Stimulated activated naive CD8-positive, alpha-beta T cell treated with anti-CD3 and anti-CD28 coated beads, Interleukin-15, Interleukin-2, amounts not matched to agents 100 U/mL and 50 U/mL, for 24 hours (primary cell): ENCODE measurements around the gene CSF1.
"Not testable (repeated sequence)": the region's sequence is repeated elsewhere in the genome, so short reads cannot be mapped to it uniquely, and the experiment has no call there.

ENCODE experiments used
- ATAC-seq: fragments of 150-1000 bp; cut with Tn5 transposase; one replicate; pipeline ENCODE4 v1.10.0; 2021
- DNase-seq: peaks from one replicate; pipeline ENCODE4 v3.0.0; 2021

Gene CSF1

DNA sequence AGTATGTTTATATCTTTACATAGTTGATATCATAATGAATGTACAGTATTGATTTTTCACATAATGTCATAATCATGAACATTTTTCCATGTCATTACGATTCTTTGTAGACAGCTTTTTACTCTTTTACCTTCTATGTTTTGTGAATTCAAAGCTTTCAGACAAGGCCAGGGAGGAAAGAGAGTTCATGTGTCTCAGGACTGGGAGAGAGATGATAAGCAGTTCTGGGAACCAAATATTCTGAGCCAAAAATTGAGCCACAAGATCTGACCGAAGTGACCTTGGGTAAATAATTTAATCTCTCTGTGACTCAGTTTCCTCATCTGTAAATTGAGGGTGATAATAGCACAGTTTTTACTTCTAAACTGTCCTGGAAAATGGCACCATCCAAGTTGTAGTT is 31.8 kb downstream of the CSF1 start:
- DNase-seq = no peak
- no peak for ATAC-seq

DNA sequence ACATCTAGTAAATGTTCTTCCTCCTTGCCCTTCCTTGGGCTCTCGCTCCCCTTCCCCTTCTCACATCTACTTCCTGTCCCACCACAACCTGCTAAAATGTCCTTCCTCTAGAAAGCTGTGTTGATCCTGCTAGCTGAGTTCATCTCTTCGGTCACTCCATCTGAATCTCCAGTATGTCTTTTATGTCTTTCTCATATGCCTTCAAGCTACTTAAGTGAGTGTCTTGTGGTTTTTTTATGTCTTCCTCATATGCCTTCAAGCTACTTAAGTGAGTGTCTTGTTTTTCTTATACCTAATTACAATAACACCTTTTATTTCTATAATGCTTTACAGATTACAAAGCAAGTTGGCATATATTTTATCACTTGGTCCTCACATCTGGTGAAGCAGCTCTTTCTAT is 33.9 kb downstream of the CSF1 start:
- no peak for DNase-seq
- no peak for ATAC-seq

DNA sequence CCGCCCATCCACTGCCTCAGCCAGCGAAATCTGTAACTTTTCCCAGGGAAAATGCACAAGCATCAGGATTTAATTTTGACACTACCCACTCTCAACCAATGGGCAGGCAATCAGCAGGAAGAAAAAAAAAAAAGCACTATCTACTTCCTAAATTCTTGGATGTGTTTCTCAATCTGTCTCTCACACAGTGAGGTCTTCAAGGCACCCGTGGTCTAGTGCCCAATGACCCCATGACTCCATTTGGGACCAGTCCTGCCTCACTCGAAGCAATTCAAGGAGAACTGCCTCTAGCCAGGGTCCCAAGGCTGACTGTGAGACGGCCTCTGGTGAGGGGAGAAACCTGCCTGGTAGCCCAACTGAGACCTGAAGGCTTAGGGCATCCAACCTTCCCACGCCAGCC is 35.9 kb downstream of the CSF1 start:
- DNase-seq (no peak), ATAC-seq (no peak)

DNA sequence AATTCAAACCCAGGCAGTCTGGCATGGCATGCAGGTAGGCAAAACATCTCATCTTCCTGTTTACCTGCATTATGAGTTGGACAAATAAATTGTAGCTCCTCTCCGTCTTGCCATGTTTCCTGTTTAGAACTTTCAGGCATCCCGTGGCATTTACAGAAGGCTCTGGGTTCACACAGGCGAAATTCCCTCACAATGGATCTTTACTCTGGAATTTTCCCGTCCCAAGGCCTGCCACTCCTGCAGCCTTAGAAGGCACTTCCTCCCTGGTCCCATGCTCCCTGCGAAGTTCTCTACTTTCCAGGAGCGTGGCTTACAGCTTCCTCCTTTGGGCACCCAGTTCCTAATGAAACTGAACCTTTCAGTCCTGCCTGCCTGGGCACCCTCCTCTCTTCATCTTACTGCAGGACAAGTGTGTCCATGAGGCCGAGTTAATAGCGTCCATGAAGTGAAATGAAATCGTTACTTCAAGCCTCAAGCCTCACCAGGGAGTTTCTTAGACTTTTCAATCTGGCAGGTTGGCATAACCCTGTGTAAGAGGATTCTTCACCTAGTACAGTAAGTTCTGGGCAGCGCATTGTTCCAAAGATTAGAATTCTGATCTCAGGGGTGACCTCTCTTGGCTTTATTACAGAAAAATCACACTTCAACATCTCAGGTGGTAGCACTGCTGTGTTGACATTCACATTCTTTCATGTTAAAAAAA is 37.1 kb downstream of the CSF1 start:
- DNase-seq (no peak), ATAC-seq (no peak)

DNA sequence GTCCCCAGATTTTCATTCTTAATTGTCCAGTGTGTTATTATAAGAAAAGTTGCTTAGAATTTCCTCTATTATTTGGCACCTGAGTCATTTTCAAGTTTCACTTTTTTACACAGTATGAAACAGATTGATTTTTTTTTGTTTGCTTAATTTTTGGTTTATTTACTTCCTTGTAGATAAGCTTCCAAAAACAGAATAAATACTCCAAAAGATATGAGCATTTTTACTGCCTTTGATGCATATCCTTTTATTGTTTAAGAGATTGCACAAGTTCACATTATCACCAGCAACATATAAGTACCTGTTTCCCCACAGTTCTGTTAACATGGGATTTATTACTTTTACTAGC is 37.6 kb downstream of the CSF1 start:
- ATAC-seq (no peak), DNase-seq (no peak)

DNA sequence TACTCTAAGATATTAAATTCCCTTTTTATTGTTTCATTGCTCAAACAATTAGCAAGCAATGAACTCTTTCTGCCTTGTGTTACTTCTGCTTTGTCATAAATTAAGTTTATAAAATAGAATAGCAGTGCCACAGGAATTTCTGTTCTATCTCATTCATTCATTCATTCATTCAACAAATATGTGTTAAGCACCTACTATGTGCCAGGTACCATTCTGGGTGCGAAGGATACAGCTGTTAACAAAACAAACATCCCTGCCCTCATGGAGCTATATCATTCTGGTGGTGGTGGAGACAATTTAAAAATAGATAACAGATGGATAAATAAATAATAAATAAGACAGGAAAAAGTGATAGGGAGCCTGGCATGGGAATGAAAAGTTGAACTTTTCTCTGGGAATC is 39.4 kb downstream of the CSF1 start:
- no peak for ATAC-seq
- no peak for DNase-seq

DNA sequence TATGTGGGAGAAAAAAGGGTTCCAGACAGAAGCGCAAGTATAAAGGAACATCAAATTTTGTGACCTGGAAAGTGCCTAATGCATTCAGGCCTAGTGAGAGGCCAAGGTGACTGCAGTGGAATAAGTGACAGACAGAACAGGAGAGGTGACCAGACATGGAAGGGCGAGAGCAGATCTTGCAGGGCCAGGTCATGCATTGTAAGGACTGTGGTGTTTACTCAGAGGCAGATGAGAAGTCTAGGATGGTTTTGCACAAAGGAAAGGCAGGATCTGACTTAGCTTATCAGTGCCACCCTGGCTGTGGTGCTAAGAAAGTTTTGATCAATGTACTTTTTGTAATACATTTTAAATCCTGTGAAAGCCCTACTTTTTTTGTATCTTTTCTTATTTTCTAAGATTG is 39.9 kb downstream of the CSF1 start:
- DNase-seq (no peak), ATAC-seq (no peak)

DNA sequence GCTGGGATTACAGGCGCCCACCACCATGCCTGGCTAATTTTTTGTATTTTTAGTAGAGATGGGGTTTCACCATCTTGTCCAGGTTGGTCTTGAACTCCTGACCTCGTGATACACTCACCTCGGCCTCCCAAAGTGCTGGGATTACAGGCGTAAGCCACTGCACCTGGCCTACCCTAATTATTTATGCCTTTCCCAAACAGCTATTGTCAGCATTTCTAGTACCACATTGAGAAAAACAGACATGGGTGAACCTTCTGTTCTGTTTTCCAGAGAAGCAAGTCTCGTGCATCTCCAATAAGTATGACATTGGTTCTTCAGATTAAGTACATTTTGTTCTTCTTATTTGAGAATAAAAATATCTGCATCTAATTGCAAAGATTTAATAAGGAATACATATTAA is 40.9 kb downstream of the CSF1 start:
- not testable (repeated sequence) for ATAC-seq

DNA sequence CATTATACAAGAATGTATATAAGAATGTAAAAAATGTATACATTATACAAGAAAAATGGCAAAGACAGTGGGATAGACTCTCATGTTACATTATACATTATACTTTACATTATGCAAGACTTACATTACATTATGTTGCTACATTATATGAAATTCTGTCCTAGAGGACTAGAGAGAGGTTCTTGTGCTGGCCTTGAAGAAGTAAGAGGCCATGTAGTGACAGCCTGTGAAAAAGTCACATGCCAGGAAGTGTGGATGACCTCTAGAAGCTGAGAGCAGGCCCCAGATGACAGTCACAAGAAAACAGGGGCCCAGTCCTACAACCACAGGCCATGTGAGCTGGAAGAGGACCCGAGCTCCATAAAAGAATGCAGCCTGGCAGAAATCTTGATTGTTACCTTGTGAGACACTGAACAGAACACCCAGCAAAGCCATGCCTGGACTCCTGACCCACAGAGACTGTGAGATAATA is 43.4 kb downstream of the CSF1 start:
- no peak for ATAC-seq
- no peak for DNase-seq

More for the DNA sequence above, 40.9 kb downstream of the CSF1 start:
- DNase-seq = not testable (repeated sequence)

DNA sequence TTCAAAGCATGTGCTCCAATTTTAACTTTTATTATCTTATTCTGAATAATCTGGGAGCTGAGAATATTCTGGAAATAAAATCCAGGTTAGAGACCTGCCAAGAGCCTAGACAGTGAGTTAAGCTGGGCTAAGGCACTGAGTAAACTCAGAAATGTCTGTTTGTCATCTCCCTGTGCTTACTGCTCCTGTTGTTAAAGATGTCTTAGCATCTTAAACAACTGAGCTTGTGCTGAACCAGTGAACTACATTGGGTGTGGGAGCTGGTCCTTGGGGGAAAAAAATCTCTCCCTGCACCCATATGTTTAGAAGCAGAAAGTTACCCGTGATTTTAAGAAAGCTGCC is 49.0 kb downstream of the CSF1 start:
- ATAC-seq (no peak), DNase-seq (no peak)

DNA sequence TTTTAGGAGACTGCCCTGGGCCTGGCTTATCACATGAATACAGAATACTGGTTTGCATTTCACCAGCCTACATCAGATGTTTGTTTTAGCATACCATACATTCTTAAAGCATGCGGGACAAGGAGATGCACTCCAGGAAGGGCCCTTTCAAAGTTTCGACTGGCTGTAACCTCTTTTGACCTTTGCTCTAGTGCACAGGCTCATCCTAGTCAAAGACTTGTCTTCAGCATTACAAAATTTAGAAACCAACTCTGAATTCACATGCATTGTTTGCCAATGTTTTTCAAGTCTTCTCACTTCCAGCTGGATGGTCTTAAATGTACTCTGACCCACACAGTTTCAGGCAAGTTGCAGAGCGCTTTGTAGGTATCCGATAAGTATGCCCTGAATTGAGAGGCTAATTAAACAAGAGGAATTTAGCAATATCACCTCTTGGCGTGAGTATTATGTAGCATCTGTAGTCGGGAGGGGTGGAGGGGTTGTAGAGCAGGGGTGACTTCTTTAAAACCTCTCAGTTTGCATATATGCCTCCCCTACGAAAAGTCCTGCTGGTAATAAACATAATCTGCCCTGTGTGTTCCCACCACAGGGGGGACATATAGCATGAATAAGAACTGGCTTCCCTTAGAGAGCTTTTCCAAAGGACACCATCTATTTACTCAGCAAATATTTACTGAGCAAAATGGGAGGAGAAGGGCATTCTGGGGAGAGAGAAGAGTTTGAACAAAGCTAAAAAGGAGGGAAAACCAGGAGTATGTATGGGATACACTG is 49.5 kb downstream of the CSF1 start:
- DNase-seq = no peak
- no peak for ATAC-seq

DNA sequence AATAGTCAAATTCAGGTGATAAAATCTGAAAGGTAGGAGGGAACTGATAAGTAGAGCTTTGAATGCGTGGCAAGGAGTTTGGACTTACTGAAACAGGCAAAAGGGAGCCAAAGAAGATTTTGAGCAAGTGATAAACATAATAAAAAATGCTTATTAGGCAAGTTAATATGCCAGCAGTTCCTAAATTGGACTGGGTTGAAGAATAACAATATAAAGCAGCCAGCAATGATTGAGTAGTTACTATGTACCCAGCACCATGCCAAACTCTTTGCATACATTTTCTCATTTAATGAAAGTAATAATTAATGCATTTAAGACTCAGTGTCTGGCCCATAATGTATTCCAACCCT is 50.1 kb downstream of the CSF1 start:
- ATAC-seq (no peak), DNase-seq (no peak)

DNA sequence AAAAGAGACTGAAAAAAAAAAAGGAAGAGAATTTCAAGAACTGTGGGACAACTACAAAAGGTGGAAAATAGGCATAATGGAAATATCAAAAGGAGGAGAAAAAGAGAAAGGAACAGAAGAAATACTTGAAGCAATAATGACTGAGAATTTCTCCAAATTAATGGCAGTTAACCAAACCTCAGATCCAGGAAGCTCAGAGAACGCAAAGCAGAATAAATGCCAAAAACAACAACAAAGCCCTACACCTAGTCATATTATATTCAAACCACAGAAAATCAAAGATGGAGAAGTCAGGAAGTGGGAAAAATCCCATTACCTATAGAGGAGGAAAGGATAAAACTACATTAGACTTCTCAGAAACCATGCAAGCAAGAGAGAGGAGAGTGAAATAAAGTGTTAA is 53.2 kb downstream of the CSF1 start:
- no peak for ATAC-seq
- DNase-seq = no peak

DNA sequence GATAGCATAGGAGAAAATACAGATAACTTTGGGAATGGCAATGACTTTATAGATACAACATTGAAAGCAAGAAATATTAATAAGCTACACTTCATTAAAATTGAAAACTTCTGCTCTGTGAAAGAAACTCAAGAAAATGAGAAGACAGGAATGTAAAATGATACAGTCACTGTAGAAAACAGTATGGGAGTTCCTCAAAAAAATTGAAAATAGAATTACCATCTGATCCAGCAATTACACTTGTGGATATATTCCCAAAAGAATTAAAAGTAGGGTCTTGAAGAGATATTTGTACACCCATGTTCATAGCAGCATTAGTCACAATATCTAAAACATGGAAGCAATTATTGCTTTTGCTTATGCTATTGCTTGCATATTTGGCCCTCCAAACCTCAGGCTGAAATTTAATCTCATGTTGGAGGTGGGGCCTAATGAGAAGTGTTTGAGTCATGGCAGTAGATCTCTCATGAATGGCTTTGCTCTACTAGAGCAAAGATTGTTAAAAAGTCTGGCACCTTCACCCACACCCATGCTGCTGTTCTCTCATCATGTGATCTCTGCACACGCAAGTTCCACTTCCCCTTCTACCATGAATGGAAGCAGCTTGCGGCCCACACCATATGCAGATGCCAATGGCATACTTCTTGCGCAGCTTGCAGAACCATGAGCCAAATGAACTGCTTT is 58.6 kb downstream of the CSF1 start:
- ATAC-seq (no peak), DNase-seq (no peak)

DNA sequence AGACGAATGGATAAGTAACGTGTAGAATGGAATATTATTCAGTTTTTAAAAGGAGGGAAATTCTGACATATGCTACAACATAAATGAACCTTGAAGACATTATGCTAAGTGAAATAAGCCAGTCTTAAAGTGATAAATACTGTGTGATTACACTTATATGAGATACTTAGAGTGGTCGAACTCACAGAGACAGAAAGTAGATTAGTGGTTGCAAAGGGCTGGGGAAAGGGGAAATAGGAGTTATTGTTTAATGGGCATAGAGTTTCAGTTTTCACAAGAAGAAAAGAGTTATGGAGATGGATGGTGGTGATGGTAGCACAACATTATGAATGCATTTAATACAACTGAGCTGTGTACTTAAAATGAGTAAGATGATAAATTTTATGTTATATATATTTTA is 59.3 kb downstream of the CSF1 start:
- DNase-seq = no peak
- no peak for ATAC-seq

DNA sequence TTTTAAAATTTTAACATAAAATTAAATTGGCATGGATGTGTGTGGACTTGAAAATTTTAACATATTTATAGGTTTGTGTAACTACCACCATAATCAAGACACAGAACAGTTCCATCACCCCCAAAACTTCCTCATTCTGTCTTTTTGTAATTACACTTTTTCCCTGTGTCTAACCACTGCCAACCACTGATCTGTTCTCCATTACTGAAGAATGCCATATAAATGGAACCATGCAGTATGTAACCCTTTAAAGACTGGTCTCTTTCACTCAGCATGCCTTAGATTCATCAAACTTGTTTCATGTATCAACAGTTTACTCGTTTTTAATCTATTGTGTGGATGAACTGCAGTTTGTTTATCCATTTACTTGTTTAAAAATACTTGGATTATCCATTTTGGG is 60.9 kb downstream of the CSF1 start:
- no peak for ATAC-seq

DNA sequence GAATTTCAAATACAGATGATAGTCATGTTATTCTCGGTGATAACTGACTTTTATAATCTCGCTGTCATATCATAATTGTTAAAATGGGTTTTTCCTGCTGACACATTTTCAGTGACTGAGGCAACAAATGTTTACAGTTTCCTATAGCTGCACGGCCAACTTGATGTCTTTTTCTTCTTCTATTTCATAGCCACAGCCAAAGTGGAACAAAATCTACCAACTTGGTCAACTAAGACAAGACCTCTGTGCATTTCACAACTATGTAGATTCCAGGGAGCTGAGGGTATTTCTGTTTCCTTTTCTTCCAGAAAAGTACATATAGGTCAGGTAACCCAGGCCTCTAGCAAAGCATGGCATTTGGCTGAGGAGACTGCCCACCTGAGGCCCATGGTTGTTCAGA is 63.5 kb downstream of the CSF1 start:
- ATAC-seq = no peak
- no peak for DNase-seq

More for the DNA sequence above, 60.9 kb downstream of the CSF1 start:
- DNase-seq = no peak

DNA sequence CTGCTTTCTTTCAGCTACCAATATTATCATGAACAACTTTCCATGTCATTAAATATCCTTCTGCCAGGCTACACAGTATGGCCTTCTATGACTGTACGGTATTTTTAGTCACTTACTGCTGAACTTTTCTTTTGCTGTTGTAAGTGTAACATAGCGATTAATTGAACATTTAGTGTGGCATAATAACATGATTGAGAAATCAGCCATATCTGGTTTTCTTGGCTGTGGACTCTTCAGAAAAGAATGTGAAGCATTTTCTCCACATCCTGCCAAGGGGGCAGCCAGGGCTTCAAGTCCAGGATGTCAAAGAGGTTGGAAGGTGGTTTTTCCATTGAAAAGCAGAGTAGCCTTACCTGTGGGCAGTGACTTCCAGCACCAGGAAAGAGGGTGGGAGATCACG is 65.1 kb downstream of the CSF1 start:
- DNase-seq (no peak), ATAC-seq (no peak)

DNA sequence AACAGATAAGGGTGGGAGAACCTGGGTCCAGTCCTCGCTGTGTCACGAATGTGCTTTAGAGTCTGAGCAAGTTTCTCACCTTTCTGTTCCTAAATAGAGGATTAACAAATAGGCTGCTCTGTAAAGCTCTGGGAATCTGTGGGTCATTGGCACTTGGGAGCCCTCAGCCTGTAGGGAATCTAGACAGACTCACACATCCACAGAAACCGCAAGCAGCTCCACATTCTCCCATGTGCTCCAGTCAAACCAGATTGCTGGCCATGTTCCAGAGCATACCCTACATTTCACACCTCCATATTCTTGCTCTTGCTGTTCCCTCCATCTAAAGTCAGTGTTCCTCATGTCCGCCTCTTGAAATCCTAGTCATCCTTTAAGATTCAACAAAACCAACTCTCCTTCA is 66.1 kb downstream of the CSF1 start:
- ATAC-seq (no peak), DNase-seq (no peak)

DNA sequence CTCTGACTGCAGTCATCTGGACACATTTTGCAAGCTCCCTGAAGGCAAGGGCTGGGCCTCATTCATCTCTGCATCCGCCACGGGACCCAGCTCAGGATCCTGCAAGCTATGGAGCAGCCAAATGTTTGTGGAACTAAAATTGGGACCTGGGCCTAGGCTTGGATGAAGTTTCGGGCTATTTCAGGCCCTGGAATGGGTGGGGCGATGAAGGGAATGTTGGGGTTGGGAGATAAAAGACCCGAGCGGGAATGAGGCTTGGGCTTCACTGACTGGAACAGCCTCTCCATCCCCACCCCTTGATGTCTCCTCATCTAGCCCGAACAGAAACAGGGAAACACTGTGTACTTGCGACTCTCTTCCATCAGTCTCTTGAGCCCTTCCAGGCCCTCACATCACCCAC is 66.6 kb downstream of the CSF1 start:
- no peak for DNase-seq
- no peak for ATAC-seq

DNA sequence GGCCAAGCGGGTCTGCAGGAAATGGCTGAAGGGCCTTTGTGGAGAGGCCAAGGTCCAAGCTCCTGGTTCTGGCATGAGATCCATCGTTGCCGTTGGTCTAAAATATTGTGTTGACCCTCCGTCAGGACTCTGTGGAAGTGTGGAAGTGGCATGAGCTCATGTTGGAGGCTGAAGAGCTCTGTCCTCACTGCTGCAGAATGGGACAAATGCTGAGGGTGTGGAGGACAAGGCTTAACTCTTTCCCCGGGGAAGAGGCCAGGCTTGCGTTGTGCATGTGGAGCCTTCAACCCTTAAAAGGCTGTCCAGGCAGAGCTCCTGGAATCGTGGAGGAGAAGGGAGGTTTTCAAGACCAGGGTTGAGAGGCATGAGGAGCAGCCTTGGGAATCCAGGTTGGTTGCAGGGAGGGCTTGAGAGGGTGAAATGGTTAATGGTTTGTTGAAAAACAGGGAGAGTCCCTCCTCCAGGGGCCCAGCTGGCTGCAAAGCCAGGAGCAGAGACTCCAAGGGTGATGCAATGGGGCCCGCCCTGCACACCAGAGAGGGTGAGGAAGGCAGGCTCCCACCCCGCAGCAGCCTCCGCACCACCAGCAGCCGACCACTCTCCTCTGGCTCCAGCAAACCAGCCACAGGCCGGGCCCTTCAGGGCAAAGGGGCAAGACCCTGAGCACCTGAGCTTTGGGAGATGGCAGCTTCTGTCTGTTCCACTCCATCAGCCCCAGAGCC is 67.2 kb downstream of the CSF1 start:
- no peak for DNase-seq

DNA sequence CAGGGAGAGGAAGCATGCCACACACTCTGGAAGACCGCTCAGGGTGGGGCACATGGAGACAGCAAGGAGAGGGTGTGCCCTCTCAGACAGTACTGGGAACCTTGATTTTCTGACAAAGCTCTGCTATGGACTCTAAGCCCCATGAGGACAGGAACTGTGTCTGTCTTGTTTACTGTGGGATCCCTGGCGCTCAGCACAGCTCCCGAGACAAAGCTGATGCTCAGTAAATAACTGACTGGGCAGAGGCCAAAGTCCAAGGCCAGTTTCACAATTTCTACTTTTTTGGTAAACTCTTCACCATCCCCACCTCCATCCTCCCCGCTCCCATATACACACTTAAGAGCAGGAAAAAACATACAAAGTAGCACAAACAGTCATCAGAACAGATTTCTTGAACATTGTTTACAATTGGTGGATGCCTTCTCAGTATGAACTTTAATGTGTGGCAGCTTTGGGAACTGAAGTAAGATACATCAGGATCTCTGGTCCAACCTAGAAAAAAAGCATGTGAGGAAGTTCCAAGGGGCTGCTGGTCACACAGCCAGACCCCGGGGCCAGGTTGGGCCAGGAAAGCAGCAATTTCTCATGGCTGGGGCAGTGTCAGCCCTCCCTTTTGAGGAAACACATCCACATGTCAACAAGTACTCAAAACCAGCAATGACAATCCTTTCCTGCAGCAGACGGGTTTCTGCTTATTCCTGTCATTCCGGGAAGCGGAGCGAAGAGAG is 68.3 kb downstream of the CSF1 start:
- ATAC-seq = no peak

More for the DNA sequence above, 67.2 kb downstream of the CSF1 start:
- no peak for ATAC-seq

More for the DNA sequence above, 68.3 kb downstream of the CSF1 start:
- no peak for DNase-seq
